Stimulated activated CD8-positive, alpha-beta memory T cell treated with anti-CD3 and anti-CD28 coated beads, Interleukin-7, amount 100 ng/mL, for 48 hours (primary cell): Measurements from ENCODE around the gene MTRR.

Experiments
- DNase-seq, 2 donors: peaks; one replicate each; pipeline ENCODE4 v3.0.0-alpha.2; 2020; ENCODE audit warnings: low read depth in 1 of 2; ENCODE audit errors: extremely low read depth in 1 of 2

Gene MTRR

DNA sequence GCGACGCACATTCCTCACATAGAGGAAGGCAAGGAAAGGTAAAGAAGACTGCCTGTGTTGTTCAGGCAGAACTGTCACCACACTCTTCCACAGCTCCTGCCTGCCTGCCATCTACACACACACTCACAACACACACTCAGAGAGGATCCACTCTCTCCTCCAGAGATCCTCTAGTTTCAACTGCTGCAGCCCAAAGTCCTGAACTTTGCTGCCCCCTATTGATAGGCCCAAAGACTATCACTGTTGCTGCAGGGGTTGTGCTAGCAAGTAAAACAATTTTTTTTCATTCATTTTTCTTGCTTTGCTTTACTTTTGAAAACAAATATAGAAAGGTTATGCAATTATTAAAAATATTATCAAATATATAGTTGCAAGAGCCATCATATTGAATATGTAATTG, 12.1 kb upstream of the MTRR start:
- no peak for DNase-seq

DNA sequence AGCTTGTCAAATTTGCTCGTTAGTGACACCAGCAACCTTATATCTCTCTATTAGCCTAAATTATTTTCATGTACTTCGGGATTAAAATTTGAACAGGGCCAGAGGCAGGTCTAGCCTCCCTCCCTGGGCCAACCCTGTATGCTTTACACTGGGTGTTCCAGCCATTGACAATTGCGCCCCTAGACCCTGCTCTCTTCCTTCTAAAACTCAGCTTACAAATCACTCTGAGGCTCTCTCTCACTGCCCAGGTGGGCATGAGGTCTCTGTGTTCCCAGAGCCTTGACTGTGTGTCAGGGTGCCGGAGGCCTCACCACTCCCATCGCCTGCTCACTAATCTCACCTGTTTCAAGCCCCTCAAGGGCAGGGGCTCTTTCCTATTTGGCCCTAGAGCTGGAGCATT, 11.6 kb upstream of the MTRR start:
- no peak for DNase-seq

DNA sequence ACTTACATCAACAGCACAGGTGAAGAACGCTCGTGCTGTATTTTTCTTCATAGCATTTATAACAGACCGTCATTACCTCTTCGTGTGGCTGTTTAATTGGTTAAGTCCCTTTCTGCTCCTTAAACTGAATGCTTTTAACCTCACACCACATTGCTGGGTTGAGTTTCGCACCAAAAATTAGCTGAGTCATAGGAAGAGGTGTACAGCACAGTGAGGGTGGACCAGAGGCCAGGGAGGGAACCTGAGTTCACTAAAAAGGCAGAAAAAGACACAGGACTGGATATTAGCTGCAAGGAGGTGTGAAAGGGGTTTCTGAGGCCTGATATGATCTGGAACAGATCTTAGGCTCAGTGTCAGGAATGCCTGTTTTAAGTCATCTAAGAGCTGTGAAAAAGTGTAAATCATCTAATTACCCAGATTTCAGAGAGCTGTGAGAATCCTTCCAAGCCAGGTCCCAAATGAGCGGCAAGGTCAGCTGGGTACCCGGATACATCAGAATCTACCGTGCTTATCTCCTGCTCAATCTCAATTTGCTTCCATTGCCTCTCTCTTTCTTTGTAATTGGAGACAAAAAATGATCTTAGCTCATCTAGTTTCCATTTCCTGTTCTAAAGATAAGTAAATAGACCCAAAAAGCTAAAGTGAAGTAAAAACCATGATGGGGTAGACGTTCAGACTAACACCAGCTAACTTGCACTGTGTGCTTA, 10.9 kb upstream of the MTRR start:
- no peak for DNase-seq

DNA sequence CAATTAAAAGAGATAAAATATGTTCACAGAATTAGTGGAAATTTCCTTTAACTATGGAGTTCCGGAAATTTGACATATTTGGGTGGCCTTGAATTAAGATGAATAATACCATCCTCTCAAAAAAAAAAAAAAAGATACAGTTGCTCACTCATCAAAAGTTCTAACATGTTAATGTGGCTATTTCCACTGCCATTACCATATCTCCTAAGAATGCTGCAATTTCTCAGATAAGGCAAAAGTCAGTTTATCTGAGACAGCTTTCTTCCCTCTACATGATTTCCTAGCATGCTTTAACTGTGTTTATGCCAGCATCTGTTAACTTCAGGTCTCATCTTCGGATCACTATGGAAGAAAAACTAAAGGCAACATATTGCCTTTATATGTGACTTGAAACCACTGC, 2.8 kb upstream of the MTRR start:
- DNase-seq = no peak

DNA sequence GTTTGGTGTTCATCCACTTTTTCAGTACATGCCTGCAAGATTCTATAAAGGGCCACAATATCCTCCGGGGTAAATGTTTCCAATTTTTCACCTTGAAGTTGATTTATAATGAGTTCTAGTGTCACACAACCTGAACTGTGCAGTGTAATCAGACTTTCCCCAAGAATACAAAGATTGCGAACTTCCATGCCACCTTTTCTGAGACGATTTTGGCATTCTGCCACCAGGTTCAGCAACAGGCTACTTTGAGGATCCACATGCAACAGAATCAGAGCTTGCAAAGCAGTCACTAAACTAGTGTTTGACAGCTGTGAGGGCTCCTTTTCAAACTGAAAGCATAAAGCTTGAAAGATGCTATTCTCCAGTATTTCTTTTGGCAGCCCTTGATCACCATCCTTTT, 1.7 kb upstream of the MTRR start:
- no peak for DNase-seq

DNA sequence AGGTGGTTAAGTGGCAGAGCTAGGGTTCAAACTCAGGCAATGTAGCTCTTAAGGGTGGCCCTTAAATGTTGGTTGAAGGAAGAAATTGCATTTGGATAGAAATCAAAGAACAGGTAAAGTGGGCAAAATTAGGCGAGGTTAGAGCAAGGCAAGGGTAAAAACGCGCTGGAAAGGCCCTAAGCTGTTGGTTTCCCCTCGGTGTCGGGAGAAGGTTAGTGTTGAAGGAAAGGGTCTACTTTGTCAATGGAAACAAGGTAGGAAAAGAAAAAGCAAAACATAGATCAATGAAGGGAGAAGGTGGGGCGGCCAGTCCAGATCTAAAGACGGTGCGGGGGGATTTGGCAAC, 548 bp upstream of the MTRR start:
- DNase-seq = no peak

DNA sequence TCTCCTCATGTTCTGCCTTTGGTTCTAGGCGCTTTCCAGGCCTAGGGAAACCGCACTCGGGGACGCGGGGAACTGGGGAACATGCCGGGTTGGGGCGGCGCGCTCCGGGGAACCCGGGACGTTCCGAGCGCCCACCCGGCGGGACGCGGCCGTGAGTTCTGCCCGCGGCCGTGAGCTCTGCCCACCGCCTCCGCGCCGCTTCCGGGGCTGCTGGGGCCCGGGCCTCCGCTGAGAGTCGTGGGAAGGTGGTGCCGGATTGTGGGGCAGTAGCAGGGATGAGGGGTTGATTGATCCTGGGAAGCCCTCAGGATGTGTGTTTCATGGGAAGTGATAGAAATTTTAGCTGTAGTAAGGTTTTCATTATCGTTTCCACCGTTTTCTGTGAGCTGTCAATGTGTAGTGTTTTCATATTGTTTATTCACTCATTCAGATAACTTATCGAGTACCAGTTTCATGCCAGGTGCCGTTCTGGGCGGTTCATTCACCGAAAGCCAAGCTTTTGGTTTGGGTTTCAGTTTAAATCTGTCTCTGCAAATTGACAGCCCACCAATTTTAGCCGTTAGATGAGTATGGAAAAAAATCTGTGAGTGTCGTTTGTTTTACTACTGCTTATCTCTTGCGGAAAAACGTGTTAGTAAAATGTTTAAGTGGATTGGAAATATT, 657 bp downstream of the MTRR start:
- DNase-seq = no peak

DNA sequence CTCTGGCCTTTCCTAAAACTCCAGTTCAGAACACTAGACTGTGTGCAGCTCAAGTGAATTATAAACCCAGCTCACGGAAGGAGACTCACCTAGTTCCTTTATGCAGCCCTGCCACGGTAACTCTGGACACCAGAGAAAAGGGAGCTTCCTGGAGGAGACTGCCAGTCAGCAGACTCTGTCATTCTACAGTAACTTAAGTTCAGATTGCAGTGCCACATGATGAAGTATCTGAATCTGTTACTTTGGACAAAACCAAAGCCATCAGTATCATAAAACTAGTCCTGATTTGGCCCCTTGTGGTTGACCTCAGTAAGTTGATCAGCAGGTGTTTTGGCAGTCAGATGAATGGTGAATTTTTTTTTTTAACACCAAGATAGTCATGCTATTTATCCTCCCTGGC, 2.7 kb downstream of the MTRR start:
- no peak for DNase-seq

DNA sequence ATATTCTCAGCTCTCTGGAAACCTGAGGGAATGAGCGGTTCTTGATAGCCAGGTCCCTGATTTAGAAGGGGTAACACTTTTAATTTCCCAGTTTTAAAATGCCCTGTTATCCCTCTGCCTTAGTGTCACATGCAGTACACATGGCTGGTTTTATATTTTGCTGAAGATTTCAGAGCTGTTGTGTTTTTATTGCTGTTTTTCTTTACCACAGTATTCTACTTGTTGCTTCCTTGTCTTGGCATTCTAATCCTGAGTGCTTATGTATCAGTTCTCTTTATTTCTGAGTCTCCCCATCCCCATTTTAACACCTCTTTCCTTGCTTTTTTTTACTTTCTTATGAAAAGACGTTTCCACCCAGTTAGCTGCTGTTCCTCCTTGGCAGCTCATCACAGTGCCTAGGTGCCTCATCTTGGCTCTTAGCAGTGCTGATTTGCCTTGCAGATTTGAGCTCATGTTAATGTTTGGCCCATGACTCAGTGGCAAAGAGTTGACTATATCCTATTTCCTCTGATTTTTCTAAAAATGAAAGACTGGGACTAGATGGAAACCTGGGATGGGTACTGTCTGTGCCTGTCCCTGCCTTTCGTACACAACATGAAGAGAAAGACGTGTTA, 3.7 kb downstream of the MTRR start:
- no peak for DNase-seq

DNA sequence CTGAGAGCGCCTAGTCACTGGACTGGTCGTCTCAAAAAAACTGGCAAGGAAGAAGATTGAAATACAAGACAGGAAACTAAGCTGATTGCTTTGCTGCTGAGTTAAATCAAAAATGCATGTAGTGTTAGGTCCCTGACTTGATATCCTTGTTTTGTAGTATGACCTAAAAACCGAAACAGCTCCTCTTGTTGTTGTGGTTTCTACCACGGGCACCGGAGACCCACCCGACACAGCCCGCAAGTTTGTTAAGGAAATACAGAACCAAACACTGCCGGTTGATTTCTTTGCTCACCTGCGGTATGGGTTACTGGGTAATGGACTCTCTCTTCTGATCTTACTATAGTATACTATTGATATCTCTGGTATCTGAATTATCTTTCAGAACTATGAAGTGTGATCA, 4.3 kb downstream of the MTRR start:
- DNase-seq = no peak

DNA sequence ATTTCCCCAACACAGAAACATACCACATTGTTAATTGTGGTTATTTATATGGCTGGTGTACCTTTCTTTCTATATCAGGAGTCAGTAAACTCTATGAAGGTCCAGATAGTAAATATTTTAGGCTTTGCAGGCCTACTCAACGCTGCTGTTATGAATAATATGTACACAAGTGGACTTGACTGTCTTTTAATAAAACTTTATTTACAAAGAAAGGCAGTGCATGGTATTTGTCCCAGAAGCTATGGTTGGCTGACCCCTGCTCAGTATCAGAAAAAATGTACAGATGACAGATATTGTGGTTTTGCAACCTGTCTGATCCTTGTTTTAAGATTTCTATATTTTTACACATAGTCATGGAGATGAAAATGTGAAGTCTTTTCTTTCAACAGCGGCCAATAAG, 5.7 kb downstream of the MTRR start:
- DNase-seq = no peak

DNA sequence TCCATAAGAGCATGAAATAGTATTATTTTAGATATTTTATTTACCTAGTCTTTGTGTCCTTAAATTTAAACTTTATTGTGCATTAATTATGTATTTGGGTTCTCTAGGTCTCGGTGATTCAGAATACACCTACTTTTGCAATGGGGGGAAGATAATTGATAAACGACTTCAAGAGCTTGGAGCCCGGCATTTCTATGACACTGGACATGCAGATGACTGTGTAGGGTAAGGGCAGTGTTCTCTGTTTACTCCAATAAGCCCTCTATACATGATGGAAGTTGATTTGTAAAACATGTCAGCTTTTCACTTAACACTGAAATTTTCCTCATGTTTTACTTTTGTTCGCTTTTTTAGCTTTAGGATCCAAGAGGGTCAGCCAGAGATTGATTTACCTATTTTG, 6.2 kb downstream of the MTRR start:
- DNase-seq = no peak

DNA sequence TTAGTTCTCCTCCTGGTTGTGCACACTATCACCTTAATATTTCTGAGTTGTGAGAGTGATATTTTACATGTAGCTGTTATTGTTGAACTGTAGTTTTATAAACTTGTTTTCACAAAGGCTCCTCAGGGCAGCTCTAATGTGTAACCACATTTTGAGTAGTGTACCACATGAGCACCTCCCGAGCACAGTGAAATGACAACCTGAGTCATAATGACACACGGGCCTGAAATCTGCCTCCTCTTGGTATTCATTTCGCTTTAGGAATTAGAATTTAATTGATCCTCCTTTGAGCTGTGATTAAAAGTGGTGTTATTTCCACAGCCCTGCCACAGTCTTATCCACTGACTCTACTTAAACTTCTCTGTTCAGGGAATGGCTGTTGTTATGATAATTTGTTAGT, 7.9 kb downstream of the MTRR start:
- no peak for DNase-seq

DNA sequence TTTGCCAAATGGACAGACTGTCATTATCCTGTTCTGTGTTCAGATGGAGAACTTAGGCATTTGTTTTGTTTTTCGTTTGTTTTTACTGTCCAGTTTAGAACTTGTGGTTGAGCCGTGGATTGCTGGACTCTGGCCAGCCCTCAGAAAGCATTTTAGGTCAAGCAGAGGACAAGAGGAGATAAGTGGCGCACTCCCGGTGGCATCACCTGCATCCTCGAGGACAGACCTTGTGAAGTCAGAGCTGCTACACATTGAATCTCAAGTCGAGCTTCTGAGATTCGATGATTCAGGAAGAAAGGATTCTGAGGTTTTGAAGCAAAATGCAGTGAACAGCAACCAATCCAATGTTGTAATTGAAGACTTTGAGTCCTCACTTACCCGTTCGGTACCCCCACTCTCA, 8.9 kb downstream of the MTRR start:
- no peak for DNase-seq

DNA sequence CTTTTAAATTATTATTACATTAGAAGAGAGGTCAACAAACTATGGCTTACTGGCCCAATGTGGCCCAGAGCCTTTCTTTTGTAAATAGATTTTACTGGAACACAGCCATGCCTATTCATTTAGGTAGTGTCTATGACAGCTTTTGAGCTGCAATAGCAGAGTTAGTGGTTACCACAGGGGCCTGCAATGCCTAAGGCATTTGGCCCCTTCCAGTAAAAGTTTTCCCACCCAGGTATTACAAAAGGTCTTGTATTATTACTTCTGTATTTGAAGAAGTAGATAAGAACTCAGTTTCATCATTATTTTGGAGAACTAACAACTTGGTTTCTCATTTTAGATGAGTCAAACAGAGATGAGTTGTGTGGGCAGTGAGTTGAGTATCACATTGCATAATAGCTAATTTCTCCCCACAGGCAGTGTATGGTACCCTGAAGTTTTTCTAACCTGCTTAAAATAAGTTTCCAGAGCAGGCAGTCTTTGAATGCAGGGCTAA, 9.5 kb downstream of the MTRR start:
- no peak for DNase-seq

DNA sequence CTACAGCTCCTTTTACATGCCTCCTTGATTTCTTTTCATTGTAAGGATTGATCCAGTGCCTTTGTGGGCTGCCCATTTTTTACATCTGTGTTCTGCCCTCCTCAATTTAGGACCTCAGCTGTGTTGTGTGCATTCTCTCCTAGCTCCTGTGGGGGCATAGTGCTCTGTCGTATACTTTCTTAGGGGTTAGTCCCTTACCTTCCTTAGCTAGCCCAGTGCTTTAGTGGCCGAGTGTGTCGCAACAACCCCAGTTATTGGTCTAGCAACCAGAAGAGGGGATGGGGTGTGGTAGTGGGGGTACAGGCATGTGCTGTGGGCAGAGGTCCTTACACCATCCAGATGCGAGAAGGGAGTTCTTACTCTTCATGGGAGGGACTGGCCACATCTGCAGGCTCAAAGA, 12.1 kb downstream of the MTRR start:
- DNase-seq = no peak

DNA sequence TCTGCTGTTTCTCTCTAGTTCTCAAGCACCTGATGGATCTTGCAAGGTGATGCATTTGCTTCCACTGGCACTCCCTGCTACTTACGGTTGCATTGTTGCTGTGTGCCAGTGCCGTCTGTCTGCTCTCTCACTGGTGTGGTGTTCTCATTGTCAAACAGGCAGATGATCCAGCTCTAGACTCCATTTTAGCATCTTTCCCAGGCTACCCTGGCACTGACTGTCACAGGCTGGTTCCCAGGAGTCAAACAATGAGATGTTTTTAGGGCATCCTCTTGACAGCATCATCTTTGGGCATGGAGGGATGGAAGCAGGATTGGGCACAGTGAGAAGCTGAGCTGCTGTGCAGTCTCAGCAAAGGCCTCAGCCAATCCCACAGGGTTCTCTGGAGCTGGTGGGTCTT, 12.9 kb downstream of the MTRR start:
- DNase-seq = no peak

DNA sequence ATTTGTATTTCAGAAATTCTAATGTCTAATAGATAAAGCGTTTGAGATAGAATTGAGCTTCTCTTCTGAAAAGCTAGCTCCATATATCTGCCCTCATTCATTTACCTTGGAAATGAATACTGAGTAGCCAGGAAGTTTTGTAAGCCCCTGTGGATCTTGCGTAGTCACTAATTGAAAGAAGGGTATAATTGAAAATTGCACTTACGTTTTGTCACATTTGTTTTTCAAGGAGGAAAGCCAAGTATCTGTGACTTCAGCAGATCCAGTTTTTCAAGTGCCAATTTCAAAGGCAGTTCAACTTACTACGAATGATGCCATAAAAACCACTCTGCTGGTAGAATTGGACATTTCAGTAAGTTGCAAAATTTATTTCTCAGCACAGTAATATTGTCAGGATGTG, 14.0 kb downstream of the MTRR start:
- no peak for DNase-seq

DNA sequence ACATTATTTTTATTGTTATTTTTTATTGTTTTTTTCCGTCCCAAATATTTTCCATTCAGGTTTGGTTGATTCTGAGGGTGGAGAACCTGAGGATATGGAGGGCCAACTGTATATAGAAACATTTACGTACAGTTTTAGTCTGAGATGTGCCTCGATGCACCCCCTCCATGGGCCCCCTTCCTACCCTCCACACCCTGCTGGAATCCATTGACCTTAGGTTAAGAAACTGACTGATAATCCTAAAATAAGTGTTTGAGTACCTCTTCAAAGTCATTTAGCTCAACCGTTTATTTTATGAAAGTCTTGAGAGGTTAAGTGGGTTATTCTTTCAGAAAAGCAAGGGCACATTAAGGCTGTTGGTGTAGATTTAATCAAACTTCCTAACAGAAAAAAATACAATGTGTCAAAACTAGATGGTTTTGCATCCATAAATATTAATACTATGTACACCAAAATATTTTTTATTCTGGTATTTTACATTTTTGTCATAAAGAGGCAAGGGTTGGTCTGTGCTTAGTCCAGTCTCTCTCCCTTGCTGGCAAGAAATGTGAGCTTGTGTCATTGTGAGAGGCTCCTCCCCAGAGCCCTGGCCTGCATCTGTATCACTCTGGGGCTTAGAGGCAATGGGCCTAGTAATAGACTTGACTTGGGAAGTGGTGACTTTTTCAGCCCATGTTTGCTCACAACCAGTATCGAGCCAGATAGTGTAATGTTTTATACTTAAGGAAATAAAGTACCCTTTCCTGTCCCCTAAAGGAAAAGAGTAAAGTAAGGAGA, 15.7 kb downstream of the MTRR start:
- DNase-seq = no peak

DNA sequence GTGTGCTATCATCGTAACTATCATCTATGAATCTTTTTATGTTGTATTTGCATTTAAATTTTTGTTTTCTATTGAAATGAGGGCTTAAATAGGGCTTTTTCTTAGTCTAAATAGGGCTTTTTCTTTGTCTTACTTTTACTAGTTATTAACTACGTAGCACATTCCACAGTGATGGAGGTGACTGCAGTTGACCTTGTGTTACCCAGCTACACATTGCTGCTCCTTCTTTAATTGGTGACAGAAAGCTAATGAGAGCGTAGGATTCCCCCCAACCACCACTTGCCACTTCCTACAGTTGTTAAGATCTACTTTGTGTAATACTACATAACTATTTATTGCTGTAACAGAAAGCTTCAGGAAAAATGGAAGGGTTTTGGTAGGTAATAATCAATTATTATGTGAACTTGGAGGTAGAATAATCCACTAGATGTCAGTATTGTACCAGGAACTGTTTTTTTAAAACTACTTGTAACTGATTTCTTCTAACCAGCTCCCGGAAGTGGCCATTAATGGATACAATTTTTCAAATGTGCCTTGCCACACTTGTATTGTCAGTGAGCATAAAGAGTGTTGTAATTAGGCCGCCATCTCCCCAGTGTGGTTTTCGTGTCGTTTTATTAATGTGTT, 18.0 kb downstream of the MTRR start:
- DNase-seq = no peak

DNA sequence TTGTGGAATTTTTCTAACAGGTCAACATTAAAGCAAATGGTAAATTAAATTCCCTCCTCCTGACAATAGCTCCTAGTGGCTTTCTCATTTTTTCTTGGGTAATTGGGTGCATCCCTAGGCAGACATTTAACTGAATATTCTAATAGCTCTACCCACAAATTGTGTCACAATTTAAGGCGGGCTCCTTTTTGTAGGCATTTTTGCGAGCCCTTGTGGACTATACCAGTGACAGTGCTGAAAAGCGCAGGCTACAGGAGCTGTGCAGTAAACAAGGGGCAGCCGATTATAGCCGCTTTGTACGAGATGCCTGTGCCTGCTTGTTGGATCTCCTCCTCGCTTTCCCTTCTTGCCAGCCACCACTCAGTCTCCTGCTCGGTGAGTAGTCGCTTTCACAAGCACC, 20.0 kb downstream of the MTRR start:
- no peak for DNase-seq
